D721Med (cell line): Measurements from ENCODE around the gene MTERF4.

Experiments used
- DNase-seq: peaks from one replicate; pipeline ENCODE4 v3.0.0; 2011; ENCODE audit warnings: low spot score; ENCODE audit not compliant: insufficient read length
- FAIRE-seq: peaks from 2 replicates; lab custom pipeline; 2011; peaks lifted over from hg19 to GRCh38; lab: Jason Lieb, UNC
- TF ChIP-seq, protein P1 (sequence below): IDR thresholded peaks from 2 replicates; pipeline ENCODE4 v1.5.1; 2012; ENCODE audit warnings: mild to moderate bottlenecking, control low read depth; ENCODE audit not compliant: insufficient read depth; ENCODE audit errors: missing control alignments

Gene MTERF4

DNA sequence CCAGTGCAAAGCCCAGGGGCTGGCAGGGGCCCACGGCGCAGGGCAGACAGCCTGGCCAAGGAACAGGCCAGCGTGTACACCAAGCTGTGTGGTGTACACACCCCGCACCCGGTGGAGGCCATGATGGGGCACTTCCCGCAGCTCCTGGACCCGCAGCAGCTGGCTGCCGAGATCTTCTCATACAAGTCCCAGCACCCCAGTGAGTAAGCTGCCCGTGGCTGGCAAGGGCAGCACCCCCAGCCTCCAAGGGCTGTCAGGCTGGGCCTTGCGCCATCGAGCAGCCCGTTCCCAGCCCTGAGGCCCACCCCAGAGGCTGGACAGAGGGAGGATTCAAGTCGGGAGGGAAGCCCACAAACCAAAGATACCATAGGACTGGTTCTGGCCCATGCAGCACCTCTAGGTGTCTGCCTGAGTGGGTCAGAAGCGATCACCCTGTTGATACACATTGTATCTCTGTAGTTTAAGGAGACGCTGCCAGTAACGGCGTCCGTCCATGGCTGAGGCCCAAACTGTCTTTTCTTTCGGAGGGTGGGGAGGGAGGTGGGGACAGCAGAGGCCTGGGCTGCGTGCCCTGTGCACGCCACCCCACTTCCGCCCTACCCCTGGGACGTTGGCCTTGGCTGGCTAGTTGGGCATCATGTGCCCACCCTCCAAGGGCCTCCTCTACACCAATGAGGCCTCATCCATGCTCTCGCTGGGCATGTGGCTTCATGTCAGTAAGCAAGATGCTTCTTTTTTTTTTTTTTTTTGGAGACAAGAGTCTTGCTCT is 16.8 kb upstream of the MTERF4 start:
- TF ChIP-seq, protein P1, sequence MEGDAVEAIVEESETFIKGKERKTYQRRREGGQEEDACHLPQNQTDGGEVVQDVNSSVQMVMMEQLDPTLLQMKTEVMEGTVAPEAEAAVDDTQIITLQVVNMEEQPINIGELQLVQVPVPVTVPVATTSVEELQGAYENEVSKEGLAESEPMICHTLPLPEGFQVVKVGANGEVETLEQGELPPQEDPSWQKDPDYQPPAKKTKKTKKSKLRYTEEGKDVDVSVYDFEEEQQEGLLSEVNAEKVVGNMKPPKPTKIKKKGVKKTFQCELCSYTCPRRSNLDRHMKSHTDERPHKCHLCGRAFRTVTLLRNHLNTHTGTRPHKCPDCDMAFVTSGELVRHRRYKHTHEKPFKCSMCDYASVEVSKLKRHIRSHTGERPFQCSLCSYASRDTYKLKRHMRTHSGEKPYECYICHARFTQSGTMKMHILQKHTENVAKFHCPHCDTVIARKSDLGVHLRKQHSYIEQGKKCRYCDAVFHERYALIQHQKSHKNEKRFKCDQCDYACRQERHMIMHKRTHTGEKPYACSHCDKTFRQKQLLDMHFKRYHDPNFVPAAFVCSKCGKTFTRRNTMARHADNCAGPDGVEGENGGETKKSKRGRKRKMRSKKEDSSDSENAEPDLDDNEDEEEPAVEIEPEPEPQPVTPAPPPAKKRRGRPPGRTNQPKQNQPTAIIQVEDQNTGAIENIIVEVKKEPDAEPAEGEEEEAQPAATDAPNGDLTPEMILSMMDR: no peak
- no peak for FAIRE-seq
- no peak for DNase-seq

- no peak for DNase-seq
- FAIRE-seq: no peak
- TF ChIP-seq, protein P1: no peak
These were observed 14.8 kb upstream of the MTERF4 start for GRCh38 chr2:241116606-241117560.

DNA sequence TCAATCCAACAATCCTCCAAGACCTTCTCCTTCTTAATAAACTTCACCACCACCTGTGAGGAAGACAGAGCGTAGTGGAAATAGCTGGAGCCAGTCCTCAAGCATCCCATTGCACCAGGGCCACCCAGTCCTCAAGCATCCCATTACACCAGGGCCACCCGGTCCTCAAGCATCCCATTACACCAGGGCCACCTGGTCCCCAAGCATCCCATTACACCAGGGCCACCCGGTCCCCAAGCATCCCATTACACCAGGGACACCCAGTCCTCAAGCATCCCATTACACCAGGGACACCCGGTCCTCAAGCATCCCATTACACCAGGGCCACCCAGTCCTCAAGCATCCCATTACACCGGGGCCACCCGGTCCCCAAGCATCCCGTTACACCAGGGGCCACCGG is 13.3 kb upstream of the MTERF4 start:
- TF ChIP-seq, protein P1: no peak
- no peak for DNase-seq
- FAIRE-seq: no peak

GRCh38 chr2:241114836-241115235 is 12.7 kb upstream of the MTERF4 start:
- FAIRE-seq: no peak
- TF ChIP-seq, protein P1: no peak
- no peak for DNase-seq

- FAIRE-seq: no peak
- no peak for DNase-seq
- TF ChIP-seq, protein P1: no peak
These were observed 10.5 kb upstream of the MTERF4 start for GRCh38 chr2:241112592-241112991.

GRCh38 chr2:241112046-241112445 is 10.0 kb upstream of the MTERF4 start:
- FAIRE-seq: no peak
- TF ChIP-seq, protein P1: no peak
- no peak for DNase-seq

DNA sequence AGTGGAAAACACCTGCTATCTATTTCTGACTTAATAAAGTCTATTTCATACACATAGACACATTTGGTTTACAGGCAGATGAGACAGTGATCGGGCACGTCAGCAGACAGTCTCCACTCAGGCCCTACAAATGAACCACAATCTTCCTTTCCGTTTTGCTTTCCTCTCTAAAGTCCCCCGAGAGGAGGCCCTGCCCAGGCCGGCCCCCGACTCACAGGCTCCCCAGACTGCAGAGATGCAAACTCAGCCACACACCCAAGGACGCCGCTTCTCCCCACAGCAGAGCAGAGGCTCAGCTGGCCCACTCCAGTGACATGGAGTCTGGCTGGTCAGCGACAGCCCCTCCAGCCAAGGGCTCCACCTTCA is 9.3 kb upstream of the MTERF4 start:
- DNase-seq: no peak
- FAIRE-seq: no peak
- TF ChIP-seq, protein P1: no peak
